Measurements from ENCODE around the gene ANKRD27.
"Not testable (repeated sequence)": the region's sequence is repeated elsewhere in the genome, so short reads cannot be mapped to it uniquely, and the experiment has no call there.

Gene ANKRD27

DNA sequence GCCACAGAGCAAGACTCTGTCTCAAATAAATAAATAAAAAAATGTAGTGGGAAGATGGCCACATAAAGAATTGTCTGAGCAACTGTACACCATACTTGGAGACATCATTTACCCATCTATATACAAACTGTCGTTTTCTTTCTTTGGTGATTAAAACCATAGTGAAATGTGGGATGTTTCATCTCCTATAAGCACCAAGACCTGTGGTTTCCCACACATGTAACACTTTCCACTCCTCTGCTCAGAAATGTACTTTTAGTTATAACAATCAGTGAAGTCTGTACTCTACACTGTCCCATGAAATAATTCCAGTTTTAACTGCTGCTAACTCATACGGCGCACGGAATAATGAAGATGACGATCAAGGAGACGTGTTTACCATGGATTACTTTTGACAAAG lies 75.7 kb downstream of the ANKRD27 start:
- no peak for DNase-seq

DNA sequence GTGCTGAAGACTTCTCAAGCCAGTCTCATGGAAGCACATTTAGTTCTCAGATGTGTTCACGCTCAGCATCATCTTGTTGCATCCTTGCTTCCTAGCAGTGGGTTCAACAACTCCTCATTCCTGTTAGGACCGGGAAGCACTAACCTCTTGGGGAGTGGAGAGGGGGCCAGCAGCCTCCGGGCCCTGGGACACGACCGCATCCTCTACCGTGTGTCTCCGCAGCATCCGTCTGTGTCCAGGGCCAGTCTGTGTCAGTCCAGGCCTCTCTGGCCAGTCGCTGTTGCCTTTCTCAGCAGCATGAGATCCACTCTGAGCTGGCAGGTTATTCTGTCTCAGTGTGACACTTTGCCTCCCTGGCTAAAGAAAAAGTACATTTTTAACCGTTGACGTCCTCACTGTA lies 77.0 kb downstream of the ANKRD27 start:
- no peak for DNase-seq

DNA sequence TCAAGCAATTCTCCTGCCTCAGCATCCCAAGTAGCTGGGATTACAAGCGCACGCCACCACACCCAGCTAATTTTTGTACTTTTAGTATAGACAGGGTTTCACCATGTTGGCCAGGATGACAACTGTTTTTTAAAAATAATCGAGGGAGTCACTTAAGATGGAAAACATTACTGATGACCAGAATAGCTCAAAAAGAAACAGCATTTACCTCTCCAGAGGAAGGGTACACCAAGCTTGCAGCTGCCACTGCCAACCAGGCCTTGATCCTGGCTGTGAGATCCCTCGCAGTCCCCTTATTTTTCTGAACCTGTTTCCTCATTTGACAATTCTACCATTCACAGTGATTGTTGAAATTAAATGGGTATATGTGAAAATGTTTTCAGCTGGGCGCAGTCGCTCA lies 79.5 kb downstream of the ANKRD27 start:
- DNase-seq, result no peak

DNA sequence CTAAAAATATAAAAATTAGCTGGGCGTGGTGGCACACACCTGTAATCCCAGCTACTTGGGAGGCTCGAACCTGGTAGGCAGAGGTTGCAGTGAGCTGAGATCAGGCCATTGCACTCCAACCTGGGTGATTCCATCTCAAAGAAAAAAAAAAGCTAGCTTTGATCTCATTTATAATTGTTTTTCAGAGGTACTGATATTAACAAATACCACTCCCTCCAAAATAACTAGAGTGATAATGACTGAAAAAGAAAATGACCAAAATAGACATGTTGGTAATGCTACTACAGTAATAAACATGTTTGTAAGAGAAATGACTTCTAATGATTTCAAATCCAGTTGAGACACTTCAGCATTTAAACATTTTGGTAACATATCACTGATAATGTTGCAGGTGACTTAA lies 81.0 kb downstream of the ANKRD27 start:
- no peak for DNase-seq

DNA sequence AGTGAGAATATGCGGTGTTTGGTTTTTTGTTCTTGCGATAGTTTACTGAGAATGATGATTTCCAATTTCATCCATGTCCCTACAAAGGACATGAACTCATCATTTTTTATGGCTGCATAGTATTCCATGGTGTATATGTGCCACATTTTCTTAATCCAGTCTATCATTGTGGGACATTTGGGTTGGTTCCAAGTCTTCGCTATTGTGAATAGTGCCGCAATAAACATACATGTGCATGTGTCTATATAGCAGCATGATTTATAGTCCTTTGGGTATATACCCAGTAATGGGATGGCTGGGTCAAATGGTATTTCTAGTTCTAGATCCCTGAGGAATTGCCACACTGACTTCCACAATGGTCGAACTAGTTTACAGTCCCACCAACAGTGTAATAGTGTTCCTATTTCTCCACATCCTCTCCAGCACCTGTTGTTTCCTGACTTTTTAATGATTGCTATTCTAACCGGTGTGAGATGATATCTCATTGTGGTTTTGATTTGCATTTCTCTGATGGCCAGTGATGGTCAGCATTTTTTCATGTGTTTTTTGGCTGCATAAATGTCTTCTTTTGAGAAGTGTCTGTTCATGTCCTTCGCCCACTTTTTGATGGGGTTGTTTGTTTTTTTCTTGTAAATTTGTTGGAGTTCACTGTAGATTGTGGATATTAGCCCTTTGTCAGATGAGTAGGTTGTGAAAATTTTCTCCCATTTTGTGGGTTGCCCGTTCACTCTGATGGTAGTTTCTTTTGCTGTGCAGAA lies 87.1 kb downstream of the ANKRD27 start:
- DNase-seq, result not testable (repeated sequence)

DNA sequence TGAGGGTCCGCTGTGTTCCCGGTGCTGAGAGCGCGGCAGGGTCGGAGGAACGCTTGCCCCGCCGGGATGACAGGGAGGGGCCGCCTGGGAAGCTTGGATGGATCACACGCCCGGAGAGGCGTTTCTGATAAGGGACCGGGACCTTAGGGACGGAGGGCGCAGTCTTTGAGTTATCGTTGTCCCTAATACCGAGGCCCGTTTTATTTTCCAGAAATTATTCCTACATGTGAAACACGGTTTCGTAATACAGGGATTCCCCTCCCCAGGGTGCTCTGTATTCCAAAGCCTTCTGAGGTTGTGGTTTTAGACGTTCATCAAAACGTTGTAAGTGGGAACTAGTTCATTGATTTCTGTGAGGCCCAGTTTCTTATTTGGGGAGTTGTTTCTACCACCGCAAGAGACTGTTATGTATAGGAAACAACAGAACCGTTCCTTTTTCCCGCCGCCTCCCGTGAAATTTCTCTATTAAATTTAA lies 93.2 kb downstream of the ANKRD27 start:
- no peak for DNase-seq

DNA sequence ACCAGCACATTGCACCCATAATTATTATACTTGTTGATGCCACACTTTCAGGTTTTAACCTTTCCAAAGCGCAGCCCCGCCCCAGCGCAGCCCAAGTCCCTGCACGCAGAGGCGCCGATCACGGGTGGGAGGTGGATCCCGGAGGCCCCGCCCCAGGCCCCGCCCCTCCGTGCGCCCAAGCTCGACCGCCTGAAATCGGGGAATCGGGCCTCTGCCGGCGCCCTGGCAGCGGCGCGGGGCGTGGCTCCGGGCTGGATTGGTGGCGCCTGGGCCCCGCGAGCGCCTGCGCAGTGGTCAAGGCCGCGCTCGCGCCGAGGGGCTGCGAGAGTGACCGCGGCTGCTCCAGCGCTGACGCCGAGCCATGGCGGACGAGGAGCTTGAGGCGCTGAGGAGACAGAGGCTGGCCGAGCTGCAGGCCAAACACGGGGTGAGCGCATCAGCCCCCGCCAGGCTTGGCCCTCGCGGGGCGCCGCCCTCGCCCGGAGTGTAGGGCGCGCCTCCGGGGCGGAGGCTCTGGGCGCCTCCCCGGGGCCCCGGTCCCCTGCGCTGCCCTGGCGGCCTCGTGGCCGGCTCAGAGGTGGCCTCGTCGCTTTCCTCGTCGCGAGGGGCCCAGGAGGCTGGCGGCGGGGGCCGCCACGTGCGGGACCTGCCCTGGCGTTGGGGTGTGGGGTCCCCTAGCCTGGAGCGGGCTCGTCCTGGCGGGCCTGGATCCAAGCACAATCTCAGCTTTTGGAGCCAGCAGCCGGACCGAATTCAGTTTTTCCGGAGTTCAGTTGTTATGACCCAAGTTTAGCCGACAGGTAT lies 93.9 kb downstream of the ANKRD27 start, which contains the start of gene PDCD5:
Gene PDCD5 (plus strand): TSS at position 290 of the 804 bp plus-strand sequence. CDS start 72 bp downstream, at position 362.
- peak; percentile 58 to 80 for DNase-seq

GRCh38 chr19:32580353-32580900 lies 94.6 kb downstream of the ANKRD27 start:
- DNase-seq, result no peak

GRCh38 chr19:32576790-32577189 lies 98.2 kb downstream of the ANKRD27 start:
- DNase-seq, result no peak

GRCh38 chr19:32573492-32573794 lies 101.5 kb downstream of the ANKRD27 start:
- DNase-seq, result no peak

DNA sequence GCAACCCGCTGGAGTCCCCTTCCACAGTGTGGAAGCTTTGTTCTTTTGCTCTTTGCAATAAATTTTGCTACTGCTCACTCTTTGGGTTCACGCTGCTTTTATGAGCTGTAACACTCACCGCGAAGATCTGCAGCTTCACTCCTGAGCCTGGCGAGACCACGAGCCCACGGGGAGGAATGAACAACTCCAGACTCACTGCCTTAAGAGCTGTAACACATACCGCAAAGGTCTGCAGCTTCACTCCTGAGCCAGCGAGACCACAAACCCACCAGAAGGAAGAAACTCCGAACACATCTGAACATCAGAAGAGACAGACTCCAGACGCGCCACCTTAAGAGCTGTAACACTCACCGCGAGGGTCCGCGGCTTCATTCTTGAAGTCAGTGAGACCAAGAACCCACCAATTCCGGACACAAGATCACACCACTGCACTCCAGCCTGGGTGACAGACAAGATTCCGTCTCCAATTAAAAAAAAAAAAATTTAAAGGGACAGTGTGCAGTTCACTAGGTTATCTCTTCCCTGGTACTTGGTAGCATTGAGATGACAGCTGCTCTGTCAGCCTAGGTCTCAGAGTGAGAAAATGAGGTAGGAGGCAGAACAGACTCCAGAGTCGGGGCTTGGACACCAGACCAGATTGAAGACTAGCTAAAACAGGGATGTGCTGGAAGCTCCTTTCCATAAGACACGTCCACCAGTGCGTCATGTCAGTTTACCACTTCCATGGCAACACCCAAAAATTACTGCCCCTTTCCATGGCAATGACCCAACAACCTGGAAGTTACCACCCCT lies 102.1 kb downstream of the ANKRD27 start:
- not testable (repeated sequence) for DNase-seq

- DNase-seq, result not testable (repeated sequence)
These were observed 103.4 kb downstream of the ANKRD27 start for GRCh38 chr19:32571471-32572075.

- no peak for DNase-seq
These were observed 104.7 kb downstream of the ANKRD27 start for GRCh38 chr19:32570081-32570785.

DNA sequence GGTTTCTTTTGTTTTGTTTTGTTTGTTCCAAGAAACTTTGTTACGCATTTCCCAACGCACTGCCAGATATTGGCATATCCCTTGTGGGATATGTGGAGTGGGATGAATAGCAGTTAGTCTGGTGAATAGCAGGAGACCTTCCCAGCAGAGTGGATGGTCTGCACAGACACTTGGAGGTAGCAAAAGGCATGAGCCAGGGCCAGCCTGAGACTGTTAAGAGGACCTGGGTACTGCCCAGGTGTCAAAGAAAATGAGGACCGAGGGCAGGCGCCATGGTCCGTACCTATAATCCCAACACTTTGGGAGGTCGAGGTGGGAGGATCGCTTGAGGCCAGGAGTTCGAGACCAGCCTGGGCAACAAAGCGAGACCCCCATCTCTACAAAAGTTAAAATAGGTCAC lies 107.5 kb downstream of the ANKRD27 start:
- DNase-seq, result no peak

DNA sequence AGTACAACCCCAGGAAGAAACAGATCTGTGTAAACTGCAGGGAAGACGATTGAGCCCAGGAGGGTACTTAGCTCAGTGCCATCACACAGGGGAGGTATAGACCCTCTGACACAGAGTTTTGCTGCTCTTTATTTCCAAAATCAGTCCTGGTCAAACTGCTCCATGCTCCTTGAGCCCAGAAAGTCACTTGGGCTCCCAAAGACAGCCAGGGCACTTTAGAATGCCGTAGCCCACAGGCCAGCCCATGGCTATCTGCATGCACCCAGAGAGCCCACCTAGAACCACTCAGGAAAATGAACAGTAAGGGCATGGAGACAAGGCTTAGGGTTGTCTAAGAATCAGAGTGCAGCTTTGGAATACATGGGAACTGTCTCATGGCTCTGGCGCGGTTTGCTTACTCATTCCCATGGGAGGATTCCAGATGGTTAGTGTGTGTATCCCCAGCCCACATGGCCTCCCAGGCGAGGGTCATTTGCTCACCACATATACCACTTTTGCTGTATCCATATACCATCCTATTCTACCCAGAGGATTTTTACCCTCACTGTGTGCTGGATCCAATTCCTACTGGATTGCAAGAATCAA lies 108.6 kb downstream of the ANKRD27 start:
- no peak for DNase-seq

- DNase-seq, result no peak
These were observed 111.2 kb downstream of the ANKRD27 start for GRCh38 chr19:32563761-32564160.

DNA sequence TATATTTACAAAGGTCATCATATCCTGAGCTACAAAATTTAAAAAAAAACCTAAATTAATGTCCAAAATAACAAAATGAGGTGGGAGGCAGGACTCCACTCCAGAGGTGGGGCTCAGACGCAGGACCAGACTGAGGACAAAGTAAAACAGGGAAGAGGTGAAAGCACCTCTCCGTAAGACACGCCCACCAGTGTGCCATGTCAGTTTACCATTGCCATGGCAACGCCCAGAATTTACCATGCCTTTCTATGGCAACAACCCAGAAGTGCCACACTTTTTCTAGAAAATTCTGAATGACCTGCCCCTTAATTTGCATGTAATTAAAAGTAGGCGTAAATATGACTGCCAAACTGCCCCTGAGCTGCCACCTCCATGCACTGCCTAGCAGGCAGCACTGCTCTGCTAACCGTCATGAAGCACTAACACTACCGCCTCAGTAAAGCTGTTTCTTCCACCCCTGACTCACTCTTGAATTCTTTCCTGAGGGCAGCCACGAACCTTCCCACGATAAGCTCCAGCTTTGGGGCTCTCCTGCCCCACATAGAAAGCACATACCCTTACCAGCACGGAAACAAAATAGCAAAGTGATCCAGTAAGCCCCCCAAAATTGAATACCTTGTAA lies 116.3 kb downstream of the ANKRD27 start:
- DNase-seq, result no peak

- no peak for DNase-seq
These were observed 119.2 kb downstream of the ANKRD27 start for GRCh38 chr19:32555786-32556185.

DNA sequence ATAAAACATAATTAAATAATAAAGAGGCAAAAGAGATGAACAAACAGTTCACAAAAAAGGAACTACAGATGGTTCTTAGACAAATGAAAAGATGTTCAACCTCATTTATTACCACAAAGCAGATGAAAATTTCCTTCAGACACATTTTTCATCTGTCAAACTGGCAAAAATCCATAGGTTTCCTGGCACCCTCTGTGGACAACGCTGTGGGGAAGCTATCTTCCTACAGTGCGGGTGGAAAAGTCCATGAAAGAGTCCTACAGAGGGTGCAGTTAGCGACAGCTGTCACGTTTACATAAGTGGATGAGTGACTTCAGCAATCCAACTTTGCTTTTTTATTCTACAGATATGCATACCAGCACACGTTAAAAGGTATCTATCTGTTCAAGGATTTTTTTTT lies 124.3 kb downstream of the ANKRD27 start:
- DNase-seq, result no peak
